Embryonic facial prominence (tissue), 1 donor: ENCODE data around the gene ACOXL.

Experiments used
- DNase-seq: peaks from one replicate; pipeline ENCODE4 v3.0.0-alpha.2; 2016; ENCODE audit errors: extremely low spot score

ACOXL gene

DNA sequence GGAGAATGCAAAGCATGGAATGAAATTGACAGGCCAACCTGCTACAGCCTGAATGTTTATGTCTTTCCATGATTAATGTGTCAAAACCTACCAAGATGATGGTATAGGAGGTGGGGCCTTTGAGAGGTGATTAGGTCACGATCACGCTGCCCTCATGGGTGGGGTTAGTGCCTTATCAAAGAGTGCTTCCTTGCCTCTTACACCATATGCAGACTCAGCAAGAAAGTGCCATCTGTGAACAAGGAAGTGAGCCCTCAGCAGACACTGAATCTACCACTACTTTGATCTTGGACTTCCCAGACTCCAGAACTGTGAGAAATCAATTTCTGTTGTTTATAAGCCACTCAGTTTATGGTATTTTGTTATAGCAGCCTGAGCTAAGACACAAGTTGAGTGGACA lies 240.9 kb downstream of the ACOXL start:
- DNase-seq = no peak

DNA sequence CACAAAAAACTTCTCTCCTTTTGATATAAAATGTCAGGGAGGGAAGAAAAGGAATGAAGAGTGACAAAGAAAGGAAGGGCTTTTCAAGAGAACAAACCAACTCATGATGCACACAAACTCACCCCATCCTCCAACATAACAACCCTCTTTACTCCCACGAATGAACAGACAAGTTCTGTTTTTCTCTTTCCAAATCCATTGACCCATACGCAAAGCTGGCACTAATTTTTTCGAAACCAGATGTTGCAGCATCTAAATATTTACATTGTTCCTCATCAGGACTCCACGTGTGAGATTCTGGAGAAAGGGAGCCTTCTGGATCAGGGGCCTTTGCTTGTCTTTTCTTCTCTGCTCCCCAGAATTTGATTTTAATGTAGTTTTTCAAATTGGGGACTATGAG lies 245.0 kb downstream of the ACOXL start:
- DNase-seq = no peak

DNA sequence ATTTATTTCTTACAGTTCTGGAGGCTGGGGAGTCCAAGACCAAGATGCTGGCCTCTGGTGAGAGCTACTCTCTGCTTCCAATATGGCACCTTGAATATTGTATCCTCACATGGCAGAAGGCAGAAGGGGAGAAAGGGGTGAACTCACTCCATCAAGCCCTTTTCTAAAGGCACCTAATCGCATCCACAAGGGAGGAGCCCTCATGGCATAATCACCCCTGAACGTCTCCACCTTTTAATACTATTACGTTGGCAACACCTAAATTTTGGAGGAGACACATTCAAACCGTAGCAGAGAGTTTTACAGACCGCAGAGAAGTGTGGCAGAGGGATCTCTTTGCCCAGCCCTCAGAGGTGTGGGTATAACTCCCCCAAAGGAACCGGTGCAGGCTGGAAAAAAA lies 245.8 kb downstream of the ACOXL start:
- DNase-seq = no peak

DNA sequence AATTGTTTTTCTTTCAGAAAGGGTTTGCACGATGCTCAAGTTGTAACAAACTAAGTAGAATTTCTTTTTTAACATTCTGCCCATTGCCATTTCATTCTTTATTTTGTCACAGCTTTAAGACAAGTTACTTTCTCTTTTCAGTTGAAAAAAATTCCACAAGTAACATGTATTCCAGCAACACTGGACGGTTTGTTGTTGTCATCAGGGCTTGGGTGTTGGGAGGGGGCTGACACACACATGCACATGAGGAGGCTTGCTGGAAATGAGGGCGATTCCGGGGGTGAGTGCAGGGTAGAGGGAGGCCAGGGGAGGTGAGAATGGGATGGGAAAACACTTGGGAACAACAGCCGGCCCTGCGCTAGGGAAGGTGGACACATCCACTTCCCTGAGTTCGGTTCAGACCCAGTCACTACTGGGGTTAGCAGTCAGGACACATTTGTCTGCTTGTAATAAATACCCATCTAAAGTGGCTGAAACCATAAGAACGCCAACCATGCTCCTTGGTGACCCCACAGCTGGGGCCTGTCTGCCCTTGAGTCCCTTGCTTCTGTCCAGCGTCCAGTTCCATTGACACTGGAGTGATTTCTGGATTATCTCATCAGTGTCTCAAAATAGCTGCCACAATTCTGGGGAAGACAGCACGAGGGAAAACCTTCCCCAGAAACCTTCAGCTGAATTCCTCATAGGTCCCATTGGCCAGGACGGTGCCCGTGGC lies 246.5 kb downstream of the ACOXL start:
- DNase-seq = no peak

DNA sequence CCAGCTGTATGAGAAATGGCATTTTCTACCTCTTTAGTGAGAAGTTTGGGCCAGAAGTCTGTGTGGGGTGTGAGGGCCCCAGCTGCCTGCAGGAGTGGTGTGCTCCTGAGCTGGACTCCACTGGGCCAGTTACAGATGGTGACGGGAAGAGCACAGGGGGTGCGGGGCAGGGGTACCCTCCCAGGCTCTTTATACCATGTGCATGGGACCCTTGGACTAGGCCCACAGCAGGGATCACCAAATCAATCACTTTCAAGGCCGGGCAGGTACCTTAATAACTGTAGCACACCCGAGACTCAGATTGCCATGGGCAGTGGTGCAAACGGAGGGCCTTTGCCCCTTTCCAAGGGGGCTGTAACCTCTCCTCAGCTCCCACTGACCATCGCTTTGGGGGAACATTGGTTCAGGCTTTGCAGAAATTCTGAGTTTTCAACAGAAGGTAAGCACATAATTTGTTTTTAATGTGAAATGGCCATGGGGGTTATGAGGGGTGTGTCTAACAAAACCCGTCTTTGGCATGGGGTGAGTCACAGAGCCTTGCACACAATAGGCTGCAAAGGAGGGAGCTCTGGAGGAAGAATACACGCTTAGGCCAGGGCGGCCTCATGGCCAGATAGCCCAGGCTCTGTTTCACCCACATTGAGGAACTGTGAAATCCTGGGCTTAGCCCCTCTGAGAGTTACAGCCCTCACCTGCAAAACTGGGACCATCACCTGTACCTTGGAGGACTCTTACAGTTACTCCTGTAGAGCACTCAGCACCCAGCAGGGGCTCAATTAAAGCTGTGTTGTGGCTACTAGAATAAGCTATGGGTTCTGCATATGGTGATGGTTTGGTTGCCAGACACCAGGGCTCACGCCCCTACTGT lies 247.3 kb downstream of the ACOXL start:
- DNase-seq = no peak

DNA sequence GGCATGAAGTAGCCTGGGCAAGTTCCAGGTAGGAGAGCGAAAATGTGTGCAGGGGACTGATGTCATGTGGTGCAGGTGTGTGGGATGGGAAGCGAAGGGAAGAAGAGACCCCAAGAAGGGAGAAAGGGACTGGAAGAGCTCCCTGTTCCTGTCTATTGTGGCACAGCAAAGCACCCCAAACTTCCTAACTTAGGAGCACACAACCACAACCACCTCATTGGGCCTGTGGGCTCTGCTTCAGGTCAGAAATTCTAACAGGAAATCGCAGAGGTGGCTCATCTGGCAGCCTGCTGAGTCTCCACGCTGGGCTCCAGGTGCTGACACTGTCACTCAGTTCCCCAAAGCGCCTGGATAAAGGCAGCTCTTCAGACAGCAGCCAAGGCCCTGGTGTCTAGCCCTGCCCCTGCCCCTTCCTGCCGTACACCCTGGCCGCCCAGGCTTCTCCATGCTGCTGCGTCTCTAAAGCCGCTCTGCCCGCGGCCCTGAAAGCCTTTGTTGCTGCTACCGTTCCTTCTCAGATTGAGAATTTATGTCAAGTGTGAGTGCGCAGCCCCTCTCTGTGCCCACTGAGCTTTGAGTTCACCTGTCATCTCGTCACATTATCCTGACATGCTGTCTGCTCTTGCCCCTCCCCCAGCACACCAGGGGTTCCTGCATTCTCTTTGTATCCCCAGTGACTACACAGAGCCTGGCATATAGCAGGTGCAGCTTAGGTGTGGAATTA lies 248.1 kb downstream of the ACOXL start:
- no peak for DNase-seq

DNA sequence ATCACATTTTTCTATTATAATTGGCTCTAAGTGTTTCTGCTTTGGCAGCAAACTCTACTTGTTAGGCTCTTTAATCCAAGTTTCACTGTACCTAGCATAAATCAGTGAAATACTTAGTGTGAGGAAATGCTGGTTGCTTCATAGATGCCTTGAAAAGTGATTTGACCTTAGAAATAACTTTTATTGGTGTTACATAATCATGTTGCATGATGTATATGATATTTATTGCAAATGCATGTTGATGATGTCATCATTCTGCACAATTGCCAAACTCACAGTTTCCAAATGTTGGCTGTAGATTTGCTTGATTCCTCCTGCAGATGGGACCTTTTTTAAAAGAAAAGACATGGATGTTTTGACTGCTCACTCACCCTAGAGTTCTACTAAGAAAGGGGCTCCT lies 250.8 kb downstream of the ACOXL start:
- DNase-seq = no peak

DNA sequence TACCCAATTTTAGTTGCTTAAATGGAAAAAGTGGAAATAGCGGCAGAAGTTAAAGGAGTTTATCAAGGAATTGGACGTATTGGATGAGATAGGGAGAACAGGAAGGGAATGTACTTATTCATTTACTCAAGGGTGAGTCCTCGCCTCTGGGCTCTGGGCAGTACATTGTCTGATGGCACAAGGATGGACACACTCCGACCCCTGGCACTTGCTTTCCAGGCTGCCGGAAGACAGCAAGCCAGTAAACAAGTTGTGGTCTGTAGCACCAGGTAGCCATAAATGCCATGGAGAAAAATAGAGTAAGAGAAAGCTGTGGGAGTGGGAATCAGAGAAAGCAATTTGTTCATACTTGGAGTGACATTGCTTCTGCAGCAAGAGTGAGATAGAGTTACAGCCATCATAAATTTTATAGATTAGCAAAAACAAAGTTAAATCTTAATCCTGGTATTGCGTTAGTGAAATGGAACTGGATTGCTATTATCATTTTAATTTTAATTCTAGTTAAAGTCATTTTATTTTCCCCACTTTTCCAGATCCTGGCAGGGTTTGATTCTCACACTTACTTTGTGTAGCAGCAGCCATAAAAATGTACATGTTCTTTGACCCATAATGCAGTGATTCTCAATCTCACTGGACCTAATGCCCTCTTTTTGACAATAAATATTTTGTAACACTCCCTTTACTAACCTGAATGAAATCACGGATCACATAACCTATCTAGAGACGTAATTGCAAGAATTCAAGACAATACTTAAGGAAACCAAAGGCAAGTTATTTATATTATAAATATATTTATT lies 252.5 kb downstream of the ACOXL start:
- no peak for DNase-seq

DNA sequence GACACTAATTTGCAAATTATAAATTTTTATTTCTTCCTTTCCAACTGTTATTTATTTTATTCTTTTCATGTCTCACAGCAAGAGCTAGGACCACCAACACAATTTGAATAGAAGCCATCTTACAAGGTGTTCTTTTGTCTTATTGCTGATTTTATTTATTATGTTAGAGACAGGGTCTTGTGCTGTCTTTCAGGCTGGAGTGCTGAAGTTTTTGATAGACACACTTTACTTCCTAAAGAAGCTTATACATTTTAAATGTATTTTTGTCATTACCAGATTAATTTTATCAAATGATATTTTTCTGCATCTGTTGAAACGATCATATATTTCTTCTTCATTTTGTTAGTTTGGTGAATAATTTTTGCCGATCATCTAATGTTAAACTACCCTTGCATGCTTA lies 258.1 kb downstream of the ACOXL start:
- DNase-seq = no peak

DNA sequence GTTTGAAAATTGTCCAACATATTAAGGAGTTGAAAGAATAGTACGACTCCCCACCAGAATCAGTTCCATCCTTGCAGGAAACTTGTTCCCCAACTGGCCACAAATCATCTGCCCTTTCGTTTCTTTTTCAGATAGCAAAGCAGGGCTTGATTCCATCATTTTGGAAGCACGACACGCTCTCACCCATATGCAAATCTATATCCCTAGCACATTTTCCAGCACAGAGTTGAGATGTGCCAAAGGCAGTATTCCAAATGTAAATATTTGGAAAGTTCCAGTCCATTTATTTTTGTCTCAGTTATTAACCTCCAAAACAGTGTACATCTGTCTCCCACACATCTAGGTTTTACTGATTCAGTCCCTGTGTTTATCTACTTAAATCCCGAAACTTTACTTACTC lies 259.5 kb downstream of the ACOXL start:
- no peak for DNase-seq

DNA sequence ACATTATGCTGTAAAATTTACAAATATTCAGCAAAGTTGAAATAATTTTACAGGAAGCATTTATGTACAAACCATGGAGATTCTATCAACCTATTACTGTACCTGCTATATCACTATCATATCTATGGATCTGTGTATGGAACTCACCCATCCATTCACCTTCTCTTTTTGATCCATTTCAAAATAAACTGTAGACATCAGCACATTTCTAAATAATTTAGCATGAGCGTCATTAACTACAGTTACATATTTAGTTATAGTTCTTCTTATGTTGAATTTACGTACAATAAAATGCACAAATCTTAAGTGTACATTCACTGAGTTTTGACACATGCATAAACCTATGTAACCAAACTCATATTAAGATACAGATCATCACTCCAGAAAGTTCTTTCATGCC lies 260.5 kb downstream of the ACOXL start:
- DNase-seq = no peak

DNA sequence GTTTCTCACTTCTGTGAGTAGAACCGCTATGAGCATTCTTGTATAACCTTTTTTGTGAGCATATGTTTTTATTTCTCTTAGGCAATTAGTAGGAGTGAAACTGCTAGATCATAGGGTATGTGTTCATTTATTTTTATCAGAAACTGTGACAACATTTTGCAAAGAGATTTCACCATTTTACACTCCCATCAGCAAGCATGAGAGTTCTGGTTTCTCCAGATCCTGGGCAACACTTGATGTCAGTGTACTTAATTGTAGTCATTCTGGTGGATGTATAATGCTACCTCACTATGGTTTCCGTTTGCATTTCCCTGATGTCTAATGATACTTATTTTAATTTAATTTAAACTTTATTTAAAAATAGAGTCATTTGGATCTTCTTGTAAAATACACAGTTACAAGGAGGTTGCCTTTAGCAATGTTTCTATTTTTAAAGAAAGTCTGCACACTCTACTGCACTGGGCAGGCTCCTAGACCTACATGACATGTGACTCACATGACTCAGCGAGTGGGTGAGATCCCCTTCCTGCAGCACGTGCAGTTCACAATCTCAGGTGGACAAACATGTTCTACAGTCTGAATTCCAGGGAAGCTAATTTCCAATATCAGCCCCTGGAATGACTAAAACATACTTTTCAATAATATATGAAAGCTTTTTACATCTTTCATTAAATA lies 261.3 kb downstream of the ACOXL start:
- DNase-seq = no peak

DNA sequence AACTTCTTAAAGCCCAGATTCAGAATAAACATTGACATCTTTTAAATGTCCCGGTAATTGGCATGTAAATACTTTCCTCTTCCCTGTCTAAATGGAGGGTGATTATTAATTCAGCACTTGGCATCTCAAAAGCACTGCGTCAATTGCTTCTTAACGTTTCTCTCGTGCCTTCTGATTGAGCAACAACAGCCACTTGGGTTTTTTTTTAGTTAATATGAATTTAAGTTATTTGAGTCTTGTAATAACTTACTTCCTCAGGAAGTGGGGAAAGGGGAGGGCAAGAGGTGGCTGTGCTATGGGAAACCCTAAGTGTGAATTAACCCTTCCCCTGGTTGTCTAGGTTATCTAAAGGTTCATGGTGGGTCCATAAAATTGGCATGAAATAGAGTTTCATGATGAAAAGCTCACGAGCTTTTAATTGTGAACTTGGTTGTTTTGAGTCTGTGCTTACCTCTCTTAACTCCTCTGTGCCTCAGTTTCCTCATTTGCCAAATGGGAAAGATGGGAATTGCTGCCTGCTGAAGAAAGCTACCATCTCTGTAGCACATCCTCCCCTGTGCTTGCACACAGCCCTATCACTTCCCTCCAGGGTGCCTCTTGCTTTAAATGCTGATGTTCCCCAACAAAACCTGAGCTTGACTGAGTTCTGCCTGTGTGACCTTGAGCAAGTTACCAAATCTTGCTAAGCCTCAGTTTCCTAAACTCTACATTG lies 262.0 kb downstream of the ACOXL start:
- DNase-seq = no peak

DNA sequence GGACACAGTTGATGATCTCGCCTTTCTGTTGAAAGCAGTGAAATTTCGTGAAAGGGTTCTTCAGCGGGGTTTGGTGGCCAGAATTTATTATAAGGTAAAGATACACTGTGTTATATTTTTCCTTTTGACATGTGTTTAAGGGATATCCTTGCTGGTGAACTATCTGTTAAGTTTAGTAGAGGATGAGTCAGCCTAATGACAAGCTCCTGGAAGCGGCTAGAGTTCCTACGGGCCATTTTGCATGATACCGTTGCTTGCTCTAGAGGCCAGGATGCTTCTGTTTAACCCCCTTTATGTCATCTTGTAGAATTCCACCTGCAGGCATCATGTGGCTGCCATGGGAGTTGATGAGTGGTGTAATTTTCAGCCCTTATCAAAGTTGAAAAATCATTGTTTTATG lies 263.5 kb downstream of the ACOXL start:
- DNase-seq = no peak

DNA sequence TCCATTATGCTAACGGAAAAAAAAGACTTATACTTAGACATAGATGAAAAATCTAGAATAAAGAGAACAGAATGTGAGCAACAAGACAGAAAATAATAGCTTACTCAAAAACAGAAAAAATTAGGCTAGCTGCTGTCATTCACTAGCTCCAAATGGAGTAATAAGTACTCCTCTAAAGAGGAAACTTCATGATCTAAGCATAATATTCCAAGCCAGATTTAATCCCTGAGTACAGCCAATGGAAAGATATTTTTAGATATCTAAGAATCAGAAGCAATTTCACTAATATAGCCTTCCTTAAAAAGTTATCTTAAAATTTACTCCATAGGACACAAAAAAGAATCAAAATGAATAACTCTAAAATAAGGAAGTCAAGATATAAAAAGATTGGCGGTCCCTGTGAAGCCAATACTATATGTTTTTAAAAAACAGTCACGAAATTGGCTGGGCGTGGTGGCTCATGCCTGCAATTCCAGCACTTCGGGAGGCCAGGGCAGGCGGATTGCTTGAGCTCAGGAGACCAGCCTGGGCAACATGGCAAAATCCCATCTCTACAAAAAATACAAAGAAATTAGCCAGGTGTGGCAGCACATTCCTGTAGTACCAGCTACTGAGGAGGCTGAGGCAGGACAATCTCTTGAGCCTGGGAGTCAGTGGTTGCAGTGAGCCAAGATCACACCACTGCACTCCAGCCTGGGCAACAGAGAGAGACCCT lies 265.1 kb downstream of the ACOXL start:
- DNase-seq = no peak

DNA sequence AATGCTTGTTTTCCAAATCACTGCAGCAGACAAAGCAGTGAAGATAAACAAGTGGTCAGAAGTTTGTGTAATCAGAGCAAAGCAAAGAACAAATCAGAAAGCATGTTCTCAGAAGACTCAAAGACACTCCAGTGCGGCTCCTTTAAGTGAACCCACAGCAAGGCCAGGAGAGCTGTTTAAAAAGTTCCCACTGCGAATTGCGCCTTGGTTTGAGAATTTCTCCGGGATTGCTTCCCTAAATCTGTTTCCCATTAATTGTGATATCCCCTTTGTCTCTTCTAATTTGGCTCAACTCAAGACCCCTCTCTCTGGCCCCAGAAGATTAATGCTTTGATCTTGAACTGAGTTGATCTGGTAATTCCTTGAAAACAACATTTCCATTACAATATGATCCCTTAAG lies 265.9 kb downstream of the ACOXL start:
- DNase-seq = no peak

DNA sequence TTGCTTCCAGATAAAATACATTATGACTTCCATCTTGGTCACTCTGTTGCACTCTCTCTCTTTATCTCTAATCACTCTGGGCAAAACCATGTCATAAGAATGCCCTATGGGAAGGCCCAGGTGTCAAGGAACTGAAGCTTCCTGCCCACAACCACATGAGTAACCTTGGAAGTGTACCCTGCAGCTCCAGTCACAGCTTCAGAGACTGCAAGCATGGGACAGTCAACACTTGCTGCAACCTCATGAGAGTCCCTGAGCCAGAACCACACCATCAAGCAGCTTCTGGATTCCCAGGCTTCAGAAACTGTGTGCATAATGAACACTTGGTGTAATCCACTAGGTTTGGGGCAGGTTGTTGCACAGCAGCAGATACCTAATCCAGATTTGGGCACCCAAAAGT lies 267.3 kb downstream of the ACOXL start:
- no peak for DNase-seq

DNA sequence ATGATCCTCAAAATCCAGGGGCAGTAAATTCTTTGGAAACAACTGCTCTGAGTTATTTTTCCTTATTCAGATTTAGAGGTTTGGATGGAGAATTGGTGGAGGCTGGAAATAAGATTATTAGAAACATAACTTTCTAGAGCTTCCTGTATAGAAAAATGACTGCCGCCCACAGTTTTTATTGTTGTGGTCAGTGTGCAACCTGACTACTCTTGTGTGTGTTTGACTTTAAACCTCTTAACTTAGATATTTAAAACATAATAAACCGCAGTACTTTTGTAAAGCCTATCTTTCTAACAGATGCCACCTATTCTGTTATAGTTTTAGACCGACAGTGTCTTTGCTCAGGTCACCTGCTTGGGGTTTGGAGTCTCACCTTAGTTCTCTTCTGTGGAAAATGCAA lies 272.9 kb downstream of the ACOXL start:
- DNase-seq = no peak

DNA sequence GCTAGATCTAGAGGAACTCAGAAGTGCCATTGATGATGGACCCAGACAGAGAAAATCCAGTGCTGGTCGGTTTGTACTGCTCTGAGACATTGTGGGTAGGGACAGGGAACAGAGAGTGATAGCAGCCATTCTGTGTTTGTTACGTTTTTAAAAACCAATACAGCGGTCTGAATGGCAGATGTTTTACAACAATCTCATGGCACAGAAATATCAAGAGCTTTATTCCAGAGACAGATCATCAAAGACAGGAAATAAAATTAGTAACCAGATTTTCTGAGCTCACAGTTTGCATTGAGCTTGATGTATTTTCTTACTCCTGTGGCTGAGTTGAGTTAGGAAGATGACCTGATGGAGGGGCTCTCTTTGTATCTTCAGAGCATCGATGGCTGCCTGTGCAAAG lies 273.4 kb downstream of the ACOXL start:
- DNase-seq = no peak
